HG02610 (cell line): ENCODE results near the gene PRKCZ.
"Not testable (repeated sequence)": the region's sequence is repeated elsewhere in the genome, so short reads cannot be mapped to it uniquely, and the experiment has no call there.

Experiments
- ATAC-seq: cut with Tn5 transposase; IDR thresholded peaks from one replicate; pipeline ENCODE4 v1.9.1; 2021; ENCODE audit warnings: mild to moderate bottlenecking, moderate library complexity; ENCODE audit not compliant: unreplicated experiment

The PRKCZ gene

GRCh38 chr1:2081326-2081885 is 31.2 kb downstream of the PRKCZ start:
- no peak for ATAC-seq

- ATAC-seq, result no peak
These were observed 31.9 kb downstream of the PRKCZ start for GRCh38 chr1:2082064-2082463.

GRCh38 chr1:2083666-2084065 is 33.5 kb downstream of the PRKCZ start:
- ATAC-seq, result no peak

GRCh38 chr1:2084306-2084705 is 34.1 kb downstream of the PRKCZ start:
- ATAC-seq, result no peak

- ATAC-seq, result no peak
These were observed 34.9 kb downstream of the PRKCZ start for GRCh38 chr1:2085080-2085479.

GRCh38 chr1:2086446-2087078 is 36.4 kb downstream of the PRKCZ start:
- no peak for ATAC-seq

- ATAC-seq, result no peak
These were observed 37.6 kb downstream of the PRKCZ start for GRCh38 chr1:2087766-2088165.

GRCh38 chr1:2088458-2088857 is 38.2 kb downstream of the PRKCZ start:
- no peak for ATAC-seq

- no peak for ATAC-seq
These were observed 38.8 kb downstream of the PRKCZ start for GRCh38 chr1:2089051-2089450.

GRCh38 chr1:2090216-2090890 is 40.1 kb downstream of the PRKCZ start:
- ATAC-seq, result no peak

- no peak for ATAC-seq
These were observed 41.7 kb downstream of the PRKCZ start for GRCh38 chr1:2091611-2092604.

- no peak for ATAC-seq
These were observed 42.8 kb downstream of the PRKCZ start for GRCh38 chr1:2093055-2093454.

- no peak for ATAC-seq
These were observed 43.4 kb downstream of the PRKCZ start for GRCh38 chr1:2093636-2094035.

GRCh38 chr1:2094269-2095158 is 44.3 kb downstream of the PRKCZ start:
- not testable (repeated sequence) for ATAC-seq

- ATAC-seq, result no peak
These were observed 45.2 kb downstream of the PRKCZ start for GRCh38 chr1:2095394-2095793.

GRCh38 chr1:2095981-2096736 is 45.9 kb downstream of the PRKCZ start:
- ATAC-seq, result no peak

GRCh38 chr1:2097386-2098300 is 47.4 kb downstream of the PRKCZ start:
- no peak for ATAC-seq

GRCh38 chr1:2098301-2098698 is 48.1 kb downstream of the PRKCZ start:
- ATAC-seq, result no peak
